ENCODE results near the gene ATP1A2. TPM values are rescaled to one million over a fixed set of nuclear protein-coding genes. Genes with fewer than 3 reads are reported as not detected.

ATP1A2 gene
- total RNA-seq, 3 donors from 2014 or later: 2.6 to 124 (median 4.0) TPM

DNA sequence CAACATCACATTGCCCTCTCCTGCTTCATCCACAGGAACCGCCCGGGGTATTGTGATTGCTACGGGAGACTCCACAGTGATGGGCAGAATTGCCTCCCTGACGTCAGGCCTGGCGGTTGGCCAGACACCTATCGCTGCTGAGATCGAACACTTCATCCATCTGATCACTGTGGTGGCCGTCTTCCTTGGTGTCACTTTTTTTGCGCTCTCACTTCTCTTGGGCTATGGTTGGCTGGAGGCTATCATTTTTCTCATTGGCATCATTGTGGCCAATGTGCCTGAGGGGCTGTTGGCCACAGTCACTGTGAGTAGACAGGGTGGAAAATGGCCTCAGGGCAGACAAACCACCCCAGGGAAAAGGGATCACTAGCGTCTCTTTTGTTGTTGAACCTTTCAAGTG is 48.6 kb downstream of the ATP1A2 start:
- intact Hi-C loops (cut with DNase I, micrococcal nuclease): no loop called here
- DNase-seq: no peak
- Histone ChIP-seq H3K9me3 (no peaks in the 10 kb centered on the region), H3K4me3 (no peak overlapping the region), H3K4me1 (ENCODE audit: low read depth) (no peaks in the 10 kb centered on the region), H3K36me3 (ENCODE audit: low read depth) (no peaks in the 10 kb centered on the region)
- no peak for ATAC-seq
- no peak for TF ChIP-seq CTCF (IDR thresholded peaks at IDR 0.05)

DNA sequence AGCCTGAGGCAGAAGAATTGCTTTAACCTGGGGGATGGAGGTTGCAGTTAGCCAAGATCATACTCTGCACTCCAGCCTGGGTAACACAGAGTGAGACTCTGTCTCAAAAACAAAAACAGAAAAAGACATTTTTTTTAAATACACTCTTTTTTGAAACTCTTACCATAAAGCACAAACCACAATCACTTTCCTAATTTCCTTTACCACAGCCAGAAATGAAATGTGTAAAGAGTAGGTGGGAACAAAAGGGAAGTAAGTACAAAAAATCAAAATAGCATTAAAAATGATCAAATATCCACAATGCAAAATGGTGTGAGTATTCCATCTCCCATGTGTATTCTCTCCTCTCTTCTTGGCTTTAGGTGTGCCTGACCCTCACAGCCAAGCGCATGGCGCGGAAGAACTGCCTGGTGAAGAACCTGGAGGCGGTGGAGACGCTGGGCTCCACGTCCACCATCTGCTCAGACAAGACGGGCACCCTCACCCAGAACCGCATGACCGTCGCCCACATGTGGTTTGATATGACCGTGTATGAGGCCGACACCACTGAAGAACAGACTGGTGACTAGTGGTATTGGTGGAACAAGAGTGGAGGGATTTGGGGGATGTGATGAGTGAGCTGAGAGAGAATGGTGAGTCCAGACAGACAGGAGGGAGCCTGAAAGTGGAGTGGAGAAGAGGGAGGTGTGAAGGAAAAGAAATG is 50.8 kb downstream of the ATP1A2 start:
- DNase-seq (no peak), ATAC-seq (no peak)
- intact Hi-C loops (cut with DNase I, micrococcal nuclease): no loop called here
- TF ChIP-seq CTCF (IDR thresholded peaks at IDR 0.05): no peak
- H3K36me3 ChIP-seq (ENCODE audit: low read depth): no peaks in the 10 kb centered on the region
- H3K4me1 ChIP-seq (ENCODE audit: low read depth): no peaks in the 10 kb centered on the region
- H3K4me3 ChIP-seq: no peak overlapping the region
- no peaks in the 10 kb centered on the region for H3K9me3 ChIP-seq

DNA sequence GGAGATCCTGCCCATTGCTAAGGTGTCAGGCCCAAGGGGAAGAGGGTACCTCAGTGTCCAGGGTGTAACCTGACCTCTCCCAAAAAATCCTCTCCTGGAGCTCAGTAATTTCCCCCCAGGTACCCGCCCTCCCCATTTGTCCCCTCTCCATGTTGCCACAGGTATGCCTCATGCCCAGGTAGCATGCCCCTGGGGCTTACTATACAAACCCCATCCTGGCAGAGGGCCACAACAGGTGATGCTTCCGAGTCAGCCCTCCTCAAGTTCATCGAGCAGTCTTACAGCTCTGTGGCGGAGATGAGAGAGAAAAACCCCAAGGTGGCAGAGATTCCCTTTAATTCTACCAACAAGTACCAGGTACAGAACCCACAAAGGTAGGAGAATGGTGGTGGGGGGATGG is 51.5 kb downstream of the ATP1A2 start:
- Histone ChIP-seq H3K4me3 (no peak overlapping the region), H3K36me3 (ENCODE audit: low read depth) (no peaks in the 10 kb centered on the region), H3K4me1 (ENCODE audit: low read depth) (no peaks in the 10 kb centered on the region), H3K9me3 (no peaks in the 10 kb centered on the region)
- TF ChIP-seq CTCF (IDR thresholded peaks at IDR 0.05): no peak
- intact Hi-C loops (cut with DNase I, micrococcal nuclease): no loop called here
- DNase-seq (no peak), ATAC-seq (no peak)

GRCh38 chr1:160167580-160167979 is 52.0 kb downstream of the ATP1A2 start:
- Histone ChIP-seq H3K9me3 (no peaks in the 10 kb centered on the region), H3K4me3 (no peak overlapping the region), H3K36me3 (ENCODE audit: low read depth) (no peaks in the 10 kb centered on the region), H3K4me1 (ENCODE audit: low read depth) (no peaks in the 10 kb centered on the region)
- no peak for TF ChIP-seq CTCF (IDR thresholded peaks at IDR 0.05)
- ATAC-seq (no peak), DNase-seq (no peak)
- intact Hi-C loops (cut with DNase I, micrococcal nuclease): no loop called here

DNA sequence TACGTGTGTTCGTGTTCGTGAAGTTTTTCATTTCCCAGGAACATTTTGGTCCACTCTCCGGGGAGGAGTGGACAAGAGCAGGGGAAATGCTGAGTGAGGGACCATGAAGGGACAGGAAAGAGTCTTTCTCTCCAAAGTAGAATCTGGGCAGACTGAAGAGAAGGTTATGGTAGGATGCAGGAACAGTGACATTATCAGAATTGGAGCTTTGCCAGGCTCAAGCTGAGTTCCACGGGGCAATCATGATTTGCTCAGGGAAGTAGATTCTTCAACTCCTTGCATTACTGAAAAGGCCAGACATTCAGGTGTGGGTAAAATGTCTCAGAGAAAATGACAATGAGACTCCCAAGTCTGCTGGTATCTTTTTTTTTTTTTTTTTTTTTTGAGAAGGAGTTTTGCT is 52.5 kb downstream of the ATP1A2 start:
- DNase-seq: no peak
- Histone ChIP-seq H3K36me3 (ENCODE audit: low read depth) (no peaks in the 10 kb centered on the region), H3K9me3 (no peaks in the 10 kb centered on the region), H3K4me1 (ENCODE audit: low read depth) (no peaks in the 10 kb centered on the region), H3K4me3 (no peak overlapping the region)
- intact Hi-C loops (cut with DNase I, micrococcal nuclease): no loop called here
- TF ChIP-seq CTCF (IDR thresholded peaks at IDR 0.05): no peak
- no peak for ATAC-seq

All from mucosa of descending colon (tissue), 3 donors.